Endothelial cell of umbilical vein (primary cell): ENCODE results near the gene FBXW10B.
"Not testable (repeated sequence)": the region's sequence is repeated elsewhere in the genome, so short reads cannot be mapped to it uniquely, and the experiment has no call there.

Experiments
- EZH2 ChIP-seq: IDR thresholded peaks from 2 replicates; pipeline ENCODE4 v1.6.1; 2012; ENCODE audit warnings: borderline replicate concordance, low read depth, mild to moderate bottlenecking, moderate library complexity, low read length, inconsistent platforms; ENCODE audit not compliant: severe bottlenecking
- GATA2 ChIP-seq: IDR thresholded peaks from 2 replicates; pipeline ENCODE4 v1.7.0; 2011; ENCODE audit warnings: low read depth, mild to moderate bottlenecking, moderate library complexity, mixed read lengths, low read length; ENCODE audit not compliant: insufficient read length, insufficient read depth
- POLR2A ChIP-seq: IDR thresholded peaks from 2 replicates; pipeline ENCODE4 v1.6.1; 2012; ENCODE audit warnings: low read depth, mild to moderate bottlenecking, control low read depth, low read length
- POLR2AphosphoS5 ChIP-seq: IDR thresholded peaks from 2 replicates; pipeline ENCODE4 v1.6.1; 2012; ENCODE audit warnings: low read depth, mild to moderate bottlenecking, control low read depth, low read length, moderate library complexity; ENCODE audit not compliant: insufficient read depth
- TF ChIP-seq, protein P1 (sequence below), 2 donors: IDR thresholded peaks; 1 replicate in 1 of 2; 2 replicates in 1 of 2; pipeline ENCODE4 v1.5.1; 2011; ENCODE audit warnings: low read length in 2 of 2, mild to moderate bottlenecking in 2 of 2, moderate library complexity in 2 of 2, control low read depth in 1 of 2, inconsistent platforms in 1 of 2, low read depth in 1 of 2; ENCODE audit not compliant: insufficient read depth in 1 of 2; ENCODE audit errors: extremely low read depth in 1 of 2
- TF ChIP-seq, protein P2 (sequence below): IDR thresholded peaks from 2 replicates; pipeline ENCODE4 v1.6.1; 2011; ENCODE audit not compliant: insufficient read depth, insufficient read length

DNA sequence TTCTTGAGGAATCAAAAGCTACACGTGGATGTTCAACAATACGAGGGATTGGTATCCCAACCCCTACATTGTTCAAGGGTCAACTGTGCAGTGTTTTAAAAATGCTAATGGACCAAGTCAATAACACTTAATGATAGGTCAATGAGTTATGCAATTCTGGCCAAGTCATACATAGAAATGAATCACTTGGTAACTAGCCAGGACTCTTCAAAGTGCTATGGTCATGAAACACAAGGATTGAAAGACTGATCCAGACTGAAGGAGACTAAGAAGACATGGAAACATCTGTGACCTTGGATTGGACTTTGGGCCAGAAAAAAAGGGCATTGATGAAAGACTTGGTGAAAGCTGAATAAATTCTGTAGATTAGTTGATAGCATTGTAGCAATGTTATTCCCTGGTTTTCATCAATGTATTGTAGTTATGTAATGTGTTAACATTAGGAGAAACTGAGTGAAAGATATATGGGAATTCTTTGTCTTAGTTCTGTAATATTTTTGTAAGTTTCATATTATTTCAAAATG is 11.5 kb upstream of the FBXW10B start:
- not testable (repeated sequence) for TF ChIP-seq POLR2A, EZH2, POLR2AphosphoS5, GATA2
- TF ChIP-seq, protein P1, sequence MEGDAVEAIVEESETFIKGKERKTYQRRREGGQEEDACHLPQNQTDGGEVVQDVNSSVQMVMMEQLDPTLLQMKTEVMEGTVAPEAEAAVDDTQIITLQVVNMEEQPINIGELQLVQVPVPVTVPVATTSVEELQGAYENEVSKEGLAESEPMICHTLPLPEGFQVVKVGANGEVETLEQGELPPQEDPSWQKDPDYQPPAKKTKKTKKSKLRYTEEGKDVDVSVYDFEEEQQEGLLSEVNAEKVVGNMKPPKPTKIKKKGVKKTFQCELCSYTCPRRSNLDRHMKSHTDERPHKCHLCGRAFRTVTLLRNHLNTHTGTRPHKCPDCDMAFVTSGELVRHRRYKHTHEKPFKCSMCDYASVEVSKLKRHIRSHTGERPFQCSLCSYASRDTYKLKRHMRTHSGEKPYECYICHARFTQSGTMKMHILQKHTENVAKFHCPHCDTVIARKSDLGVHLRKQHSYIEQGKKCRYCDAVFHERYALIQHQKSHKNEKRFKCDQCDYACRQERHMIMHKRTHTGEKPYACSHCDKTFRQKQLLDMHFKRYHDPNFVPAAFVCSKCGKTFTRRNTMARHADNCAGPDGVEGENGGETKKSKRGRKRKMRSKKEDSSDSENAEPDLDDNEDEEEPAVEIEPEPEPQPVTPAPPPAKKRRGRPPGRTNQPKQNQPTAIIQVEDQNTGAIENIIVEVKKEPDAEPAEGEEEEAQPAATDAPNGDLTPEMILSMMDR (IDR thresholded peaks at IDR 0.05; ENCODE audit: extremely low read depth in 1 of 2, insufficient read depth in 1 of 2, low read depth in 1 of 2, low read length in 2 of 2): not testable (repeated sequence)
- TF ChIP-seq, protein P2, sequence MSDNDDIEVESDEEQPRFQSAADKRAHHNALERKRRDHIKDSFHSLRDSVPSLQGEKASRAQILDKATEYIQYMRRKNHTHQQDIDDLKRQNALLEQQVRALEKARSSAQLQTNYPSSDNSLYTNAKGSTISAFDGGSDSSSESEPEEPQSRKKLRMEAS: not testable (repeated sequence)
